ENCODE measurements around the gene RIPK3.
A peak's percentile ranks its signal among the peaks of the same experiment; 100 is the strongest.
"Not testable (repeated sequence)": the region's sequence is repeated elsewhere in the genome, so short reads cannot be mapped to it uniquely, and the experiment has no call there.

RIPK3 gene

GRCh38 chr14:24348186-24348585, 8.4 kb upstream of the RIPK3 start:
- H3K4me3 ChIP-seq (ENCODE audit: low read depth, low read length): no peak overlapping the region

- no peak overlapping the region for H3K4me3 ChIP-seq (ENCODE audit: low read depth, low read length)
Observed at GRCh38 chr14:24347134-24347533, 7.3 kb upstream of the RIPK3 start.

GRCh38 chr14:24343795-24344660, 4.2 kb upstream of the RIPK3 start:
- H3K4me3 ChIP-seq (ENCODE audit: low read depth, low read length): no peak overlapping the region

GRCh38 chr14:24342889-24343288, 3.1 kb upstream of the RIPK3 start:
- no peak overlapping the region for H3K4me3 ChIP-seq (ENCODE audit: low read depth, low read length)

DNA sequence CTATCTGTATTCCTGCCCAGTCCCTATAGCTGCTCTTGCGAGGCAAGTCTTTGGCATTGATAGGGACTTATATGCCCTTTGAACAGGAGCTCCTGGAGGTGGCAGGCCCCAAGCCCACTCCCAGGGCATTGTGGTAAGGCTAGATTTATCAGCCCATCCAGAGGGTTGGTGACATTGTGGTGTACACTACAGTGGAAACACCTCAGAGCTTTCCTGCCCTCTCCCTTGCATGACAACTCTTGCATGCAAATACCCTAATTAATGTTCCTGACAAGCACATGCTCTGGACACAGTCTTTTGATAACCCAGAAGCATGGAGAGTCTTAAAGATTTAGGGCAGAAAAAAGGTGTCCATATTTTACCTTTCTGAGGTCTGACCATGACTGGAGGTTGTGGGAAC, 815 bp upstream of the RIPK3 start:
- no peak overlapping the region for H3K4me3 ChIP-seq (ENCODE audit: low read depth, low read length)

DNA sequence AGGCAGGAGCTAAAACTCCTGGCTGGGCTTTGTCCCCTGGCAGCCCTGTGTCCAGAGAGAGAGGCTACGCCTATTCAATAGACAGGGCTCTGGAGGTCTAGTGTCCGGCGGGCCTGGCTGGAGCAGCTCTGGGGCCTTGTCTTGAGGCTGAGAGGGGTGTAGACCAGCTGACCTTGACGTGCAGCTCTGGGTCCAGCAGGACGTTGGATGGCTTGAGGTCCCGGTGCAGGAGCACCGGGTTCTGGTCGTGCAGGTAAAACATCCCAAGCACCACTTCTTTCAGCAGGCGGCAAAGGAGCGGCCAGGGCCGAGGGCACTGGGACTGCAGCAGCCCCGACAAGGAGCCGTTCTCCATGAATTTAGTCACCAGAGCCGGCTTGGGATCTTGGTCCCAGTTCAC, 948 bp downstream of the RIPK3 start:
- peak overlapping the region; percentile 65 for H3K4me3 ChIP-seq (ENCODE audit: low read depth, low read length)

DNA sequence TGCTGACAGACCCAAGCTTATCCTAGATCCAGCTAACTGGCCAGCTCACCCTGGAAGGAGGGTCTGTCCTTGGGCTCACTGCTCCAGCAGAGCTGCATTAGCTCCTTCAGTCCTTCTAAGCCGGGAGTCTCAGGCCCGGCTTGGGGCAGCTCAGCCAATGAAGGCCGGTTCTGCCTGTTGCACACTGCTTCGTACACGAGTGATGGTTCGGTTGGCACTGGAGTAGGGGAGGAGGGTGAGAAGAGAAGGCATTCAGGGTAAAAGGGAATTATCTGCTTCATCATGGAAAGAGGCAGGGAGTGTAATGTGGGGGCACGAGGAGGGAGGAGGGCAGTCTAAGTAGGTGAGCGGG, 2.0 kb downstream of the RIPK3 start:
- H3K4me3 ChIP-seq (ENCODE audit: low read depth, low read length): no peak overlapping the region

DNA sequence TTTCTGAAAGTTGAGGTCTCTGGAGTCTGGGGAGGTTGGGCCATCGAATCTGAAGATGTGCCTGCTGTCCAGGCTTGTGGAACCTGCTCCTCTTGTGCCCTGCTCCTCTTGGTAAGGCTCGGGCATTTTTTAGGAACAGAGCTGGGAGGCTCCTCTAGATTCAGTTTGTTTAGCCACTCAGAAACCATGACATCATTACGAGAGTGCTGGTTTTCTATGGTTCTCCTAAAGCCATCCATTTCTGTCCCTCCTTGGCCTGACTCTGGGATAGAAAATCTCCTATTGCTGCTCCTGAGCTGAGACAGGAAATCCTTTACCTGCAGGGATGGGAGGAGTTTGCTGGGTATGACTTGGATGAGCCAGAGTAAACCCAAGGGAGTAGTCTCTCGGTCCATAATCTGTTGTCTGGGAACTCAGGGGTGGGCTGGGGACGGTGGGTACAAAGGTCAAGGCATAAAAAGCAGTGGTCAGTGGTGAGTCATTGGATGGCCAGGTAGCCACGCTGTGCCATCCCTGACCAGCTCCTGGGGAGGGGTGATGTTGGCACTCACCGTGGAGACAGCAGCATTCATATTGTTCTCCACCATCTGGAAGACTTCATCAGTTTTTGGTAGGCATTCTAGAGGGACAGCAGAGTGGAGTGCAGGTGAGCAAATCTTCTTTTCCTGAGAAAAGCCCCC, 2.5 kb downstream of the RIPK3 start:
- no peak overlapping the region for H3K4me3 ChIP-seq (ENCODE audit: low read depth, low read length)

DNA sequence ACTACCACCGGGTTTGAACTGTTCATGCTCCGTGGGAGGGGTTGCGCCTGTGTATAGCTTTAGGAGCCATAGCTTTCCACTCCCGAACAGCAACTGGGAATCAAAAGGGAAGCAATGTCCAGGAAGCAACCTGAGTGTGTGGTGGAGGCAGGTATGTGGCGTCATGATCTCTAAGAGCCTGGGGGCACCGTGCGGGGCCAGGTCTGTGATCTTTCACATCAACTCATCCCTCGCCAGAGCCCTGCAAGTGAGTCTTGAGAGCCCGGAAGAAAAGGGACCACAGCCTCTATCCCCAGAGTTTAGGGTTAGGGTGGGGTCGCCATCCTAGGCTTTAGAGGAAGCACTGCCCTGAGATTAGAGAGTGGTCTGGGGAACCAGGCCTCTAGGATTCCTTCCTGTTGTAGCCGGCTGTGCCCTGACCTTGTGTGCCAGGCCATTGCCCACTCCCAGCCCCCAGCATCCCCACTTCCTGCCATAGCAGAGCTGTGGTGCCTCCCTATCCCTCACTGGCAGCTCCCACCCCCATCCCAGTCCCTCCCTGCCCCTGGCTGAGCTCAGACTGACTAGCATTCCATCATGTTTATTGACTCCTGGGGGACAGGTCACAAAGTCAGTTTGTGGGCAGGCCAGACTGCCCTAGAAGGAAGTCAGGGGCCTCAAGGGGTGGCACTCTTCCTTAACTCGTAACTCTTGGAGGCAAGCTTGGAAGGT, 4.2 kb downstream of the RIPK3 start:
- H3K4me3 ChIP-seq (ENCODE audit: low read depth, low read length): no peak overlapping the region

DNA sequence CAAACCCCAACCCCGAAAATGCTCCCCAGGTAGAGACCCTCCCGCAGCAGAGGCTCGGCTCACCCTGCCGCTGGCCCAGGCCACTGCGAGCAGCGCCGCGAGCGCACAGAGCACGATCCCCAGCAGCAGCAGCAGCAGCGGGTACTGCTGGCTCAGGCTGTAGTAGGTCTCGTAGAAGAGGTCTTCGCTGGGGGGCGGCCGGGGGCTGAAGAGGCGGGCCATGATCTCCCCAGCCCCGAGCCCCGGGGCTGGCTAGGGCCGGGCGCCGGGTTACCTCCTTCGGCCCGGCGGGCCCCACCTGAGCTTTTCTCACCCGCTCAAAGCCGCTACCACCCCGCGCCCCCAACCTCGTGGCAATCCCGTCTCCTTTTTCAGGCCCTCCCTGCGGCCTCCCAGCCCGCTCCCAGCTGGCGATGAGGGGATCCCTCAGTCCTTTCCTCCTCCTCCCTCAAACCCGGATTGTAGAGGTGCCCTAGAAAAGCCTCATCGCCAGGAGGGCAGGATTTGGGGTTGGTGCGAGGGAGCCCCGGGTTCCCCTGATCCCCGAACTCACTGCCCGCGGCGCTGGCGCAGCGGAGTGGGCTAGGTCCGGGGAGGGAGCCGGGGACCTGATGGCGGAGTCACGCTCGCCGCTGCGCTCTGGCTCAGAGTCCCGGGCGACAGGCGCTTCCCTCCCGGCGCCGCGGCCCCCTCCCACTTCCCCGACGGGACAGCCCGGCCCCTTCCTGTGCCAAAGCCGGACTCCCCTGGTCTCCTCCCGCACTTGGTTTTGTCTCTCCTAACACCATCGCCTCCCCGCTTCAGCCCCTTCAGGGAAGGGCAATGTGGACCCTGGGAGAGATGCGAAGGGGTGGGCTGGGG, 5.1 kb downstream of the RIPK3 start, which contains the start of gene ADCY4:
TSS of gene ADCY4 (minus strand) at position 641 of the 861 bp plus-strand sequence. CDS start at position 222, 419 bp downstream.
- H3K4me3 ChIP-seq (ENCODE audit: low read depth, low read length): peak within 1 kb of the TSS; percentile 60

GRCh38 chr14:24332268-24332993, 7.4 kb downstream of the RIPK3 start:
- H3K4me3 ChIP-seq (ENCODE audit: low read depth, low read length): peak overlapping the region; percentile 13

- H3K4me3 ChIP-seq (ENCODE audit: low read depth, low read length): no peak overlapping the region
Observed at GRCh38 chr14:24331731-24332267, 8.0 kb downstream of the RIPK3 start.

- H3K4me3 ChIP-seq (ENCODE audit: low read depth, low read length): no peak overlapping the region
Observed at GRCh38 chr14:24330973-24331674, 8.7 kb downstream of the RIPK3 start.

GRCh38 chr14:24329736-24330135, 10.1 kb downstream of the RIPK3 start:
- H3K4me3 ChIP-seq (ENCODE audit: low read depth, low read length): no peak overlapping the region

DNA sequence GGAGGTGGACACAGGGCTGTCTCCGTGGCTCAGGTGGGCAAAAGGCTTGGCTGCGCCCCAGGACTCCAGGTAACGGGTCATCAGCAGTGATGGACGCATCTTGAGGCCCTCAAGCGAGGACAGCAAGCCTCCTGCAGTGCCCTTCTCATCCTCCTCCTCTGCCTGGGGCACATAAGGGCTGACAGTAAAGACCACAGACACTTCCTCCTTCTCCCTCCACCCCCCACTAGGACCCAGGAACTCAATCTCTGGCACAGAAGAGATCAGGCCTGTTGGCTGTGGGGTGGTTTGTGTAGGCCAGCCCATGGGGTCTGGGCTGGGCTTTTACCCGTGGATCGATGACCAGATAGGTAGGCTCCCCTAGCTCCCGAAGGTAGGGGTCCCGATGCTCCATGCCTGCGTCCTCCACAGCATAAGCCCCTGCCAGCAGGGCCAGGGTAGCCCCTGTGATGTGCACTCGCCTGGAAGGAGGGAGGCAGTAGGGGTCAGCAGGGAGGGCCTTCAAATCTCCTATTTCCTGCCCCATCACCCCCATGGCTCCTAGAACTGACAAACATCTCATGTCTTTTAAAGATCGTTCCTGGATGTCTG, 10.6 kb downstream of the RIPK3 start:
- no peak overlapping the region for H3K4me3 ChIP-seq (ENCODE audit: low read depth, low read length)

DNA sequence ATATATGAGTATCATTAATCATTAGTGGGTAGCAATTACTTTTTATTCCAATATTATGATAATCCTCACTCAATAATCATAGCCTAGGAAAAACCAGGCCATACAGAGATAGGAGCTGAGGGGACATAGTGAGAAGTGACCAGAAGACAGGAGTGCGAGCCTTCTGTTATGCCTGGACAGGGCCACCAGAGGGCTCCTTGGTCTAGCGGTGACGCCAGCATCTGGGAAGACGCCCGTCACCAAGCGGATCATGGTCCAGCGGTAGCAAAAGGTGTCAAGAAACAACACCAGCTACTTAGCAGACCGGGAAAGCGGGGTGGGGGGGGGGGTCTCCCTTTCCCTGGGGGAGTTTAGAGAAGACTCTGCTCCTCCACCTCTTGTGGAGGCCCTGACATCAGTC, 11.9 kb downstream of the RIPK3 start:
- H3K4me3 ChIP-seq (ENCODE audit: low read depth, low read length): not testable (repeated sequence)

GRCh38 chr14:24327303-24327702, 12.5 kb downstream of the RIPK3 start:
- H3K4me3 ChIP-seq (ENCODE audit: low read depth, low read length): no peak overlapping the region

DNA sequence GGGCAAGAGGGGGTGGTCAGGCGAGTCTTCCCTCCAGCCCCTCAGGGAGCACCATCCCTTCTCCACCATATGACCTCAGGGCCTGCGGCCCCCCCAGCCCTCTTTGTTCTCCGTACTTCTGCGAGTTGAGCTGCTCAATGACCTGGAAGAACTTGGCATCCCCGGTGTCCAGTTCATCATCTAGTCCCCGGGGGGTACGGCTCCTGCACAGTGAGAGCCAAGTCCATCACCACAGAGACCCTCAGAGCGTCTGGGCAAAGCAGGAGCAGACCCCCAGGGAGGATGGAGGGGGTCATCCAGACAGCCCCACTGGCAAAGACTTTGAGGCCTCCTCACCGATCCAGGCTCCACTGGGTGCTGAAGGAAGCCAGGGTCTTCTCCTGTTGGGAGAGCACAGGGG, 13.8 kb downstream of the RIPK3 start:
- H3K4me3 ChIP-seq (ENCODE audit: low read depth, low read length): no peak overlapping the region

- no peak overlapping the region for H3K4me3 ChIP-seq (ENCODE audit: low read depth, low read length)
Observed at GRCh38 chr14:24325041-24325530, 14.7 kb downstream of the RIPK3 start.

Measured in iPS-11a (cell line).